ENCODE measurements around the gene VPS41. TPM values are rescaled to one million over a fixed set of nuclear protein-coding genes. Genes with fewer than 3 reads are reported as not detected.
"Not testable (repeated sequence)": the region's sequence is repeated elsewhere in the genome, so short reads cannot be mapped to it uniquely, and the experiment has no call there.

The VPS41 gene
- total RNA-seq, 1 donor from 2014 or later = 53.1 TPM

DNA sequence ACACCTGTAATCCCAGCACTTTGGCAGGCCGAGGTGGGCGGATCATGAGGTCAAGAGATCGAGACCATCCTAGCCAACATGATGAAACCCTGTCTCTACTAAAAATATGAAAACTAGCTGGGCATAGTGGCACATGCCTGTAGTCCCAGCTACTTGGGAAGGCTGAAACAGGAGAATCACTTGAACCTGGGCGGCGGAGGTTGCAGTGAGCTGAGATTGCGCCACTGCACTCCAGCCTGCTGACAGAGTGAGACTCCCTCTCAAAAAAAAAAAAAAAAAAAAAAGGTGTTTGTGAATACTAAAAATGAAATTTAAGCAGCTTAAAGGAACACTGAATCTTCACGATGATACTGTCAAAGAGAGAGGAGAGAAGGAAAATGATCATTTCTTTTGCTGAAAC is 54.0 kb downstream of the VPS41 start:
- DNase-seq = not testable (repeated sequence)

DNA sequence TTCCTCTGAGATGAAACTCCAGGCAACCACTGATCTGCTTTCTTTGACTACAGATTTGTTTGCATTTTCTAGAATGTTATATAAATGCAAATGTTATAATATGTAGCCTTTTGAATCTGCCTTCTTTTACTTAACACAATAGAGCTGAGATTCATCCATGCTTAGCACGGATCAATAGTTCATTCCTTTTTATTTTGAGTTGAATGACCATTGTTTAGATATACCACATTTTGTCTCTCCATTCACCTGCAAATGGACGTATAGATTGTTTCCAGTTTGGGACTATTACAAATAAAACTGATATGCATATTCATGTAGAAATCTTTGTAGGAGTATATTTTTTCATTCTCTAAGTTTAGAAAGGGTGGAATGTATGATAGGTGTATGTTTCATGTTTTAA is 57.7 kb downstream of the VPS41 start:
- no peak for DNase-seq

DNA sequence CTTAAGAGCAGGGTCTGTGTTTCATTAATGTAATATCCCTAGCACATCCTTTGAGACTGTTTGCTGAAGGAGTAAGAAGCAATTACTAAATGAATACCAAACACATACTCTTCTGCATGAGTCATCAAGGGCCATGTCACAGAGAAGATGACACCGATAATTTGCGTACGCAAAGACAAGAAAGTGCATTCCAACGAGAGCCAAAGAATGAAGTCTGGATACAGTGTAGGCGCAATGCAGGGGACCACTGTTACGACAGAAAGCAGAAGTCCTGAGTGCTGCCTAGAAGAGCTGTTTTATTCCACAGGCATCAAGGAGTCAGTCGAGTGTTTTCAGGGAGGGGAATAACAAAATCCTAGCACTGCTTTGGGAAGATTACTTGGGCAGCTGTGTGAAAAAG is 62.7 kb downstream of the VPS41 start:
- no peak for DNase-seq

GRCh38 chr7:38844952-38845563 is 63.9 kb downstream of the VPS41 start:
- no peak for DNase-seq

DNA sequence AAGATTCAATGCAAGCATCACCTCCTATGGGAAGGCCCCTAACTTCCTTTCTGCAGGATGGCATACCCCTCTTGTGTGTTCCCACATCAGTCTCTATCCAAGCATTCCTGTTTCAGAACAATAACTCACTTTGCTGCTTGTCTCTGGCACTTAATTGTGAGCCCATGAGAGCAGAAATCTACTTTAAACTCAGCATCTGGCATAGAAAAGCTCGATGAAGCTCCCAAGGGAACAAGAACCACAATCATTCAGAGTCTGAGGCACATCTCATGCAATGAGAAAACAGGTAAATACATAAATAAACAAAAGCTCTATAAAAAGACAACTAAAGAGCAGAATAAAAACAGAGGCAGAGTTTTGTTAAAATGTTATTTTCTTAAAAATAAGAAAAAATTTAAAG is 66.2 kb downstream of the VPS41 start:
- DNase-seq = no peak

DNA sequence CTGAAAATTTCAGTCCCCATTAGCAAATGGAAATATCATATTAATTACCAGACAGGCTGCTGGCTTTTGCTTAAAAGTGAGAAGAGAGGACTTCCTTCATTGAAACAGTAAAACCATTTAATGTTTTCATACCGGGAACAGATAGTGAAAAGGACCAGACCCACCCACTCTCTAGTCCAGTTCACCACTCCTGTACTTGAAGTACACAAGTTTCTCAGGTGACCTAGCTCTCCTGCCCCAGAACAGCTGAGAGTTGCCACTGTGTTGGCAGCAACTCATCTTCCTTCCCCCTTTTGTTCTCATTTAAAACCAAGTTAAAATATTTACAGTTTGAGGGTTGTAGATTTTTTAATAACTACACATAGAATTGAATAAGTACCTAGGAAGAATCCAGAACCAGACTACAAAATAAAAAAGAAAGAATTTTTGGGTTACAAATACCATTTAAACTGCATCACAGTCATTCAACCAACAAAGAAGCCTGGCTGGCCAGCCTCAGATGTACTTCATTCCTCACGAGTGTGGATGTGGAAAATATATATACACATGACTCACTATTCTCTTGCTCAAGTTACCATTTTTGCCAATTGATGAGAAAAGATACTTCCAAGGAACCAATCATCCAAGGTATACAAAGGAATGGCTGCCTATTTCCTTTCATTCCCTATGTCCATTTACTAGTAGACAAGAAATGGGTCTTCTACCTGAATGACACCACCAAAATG is 68.1 kb downstream of the VPS41 start:
- DNase-seq = peak; percentile 61

GRCh38 chr7:38839851-38840250 is 69.1 kb downstream of the VPS41 start:
- DNase-seq = no peak

GRCh38 chr7:38838725-38839385 is 70.1 kb downstream of the VPS41 start:
- DNase-seq = no peak

DNA sequence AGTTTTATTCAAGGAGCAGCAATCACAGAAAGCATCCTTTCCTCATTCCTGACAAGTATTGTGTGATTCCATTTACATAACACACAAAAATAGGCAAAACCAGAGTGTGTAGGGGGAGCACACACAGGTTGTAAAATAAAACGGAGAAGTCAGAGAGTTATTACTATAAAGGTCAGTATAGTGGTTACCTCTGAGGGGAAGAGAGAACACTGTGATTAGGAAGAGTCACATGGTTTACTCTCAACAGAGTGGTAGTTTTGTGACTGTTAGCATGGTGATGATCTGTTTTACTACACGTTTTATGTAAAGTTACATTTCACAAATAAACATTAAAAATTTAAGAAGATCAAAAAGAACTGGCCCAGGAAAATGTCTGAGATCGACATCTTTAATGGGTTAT is 74.6 kb downstream of the VPS41 start:
- no peak for DNase-seq

- no peak for DNase-seq
These were observed 75.7 kb downstream of the VPS41 start for GRCh38 chr7:38833329-38833728.

DNA sequence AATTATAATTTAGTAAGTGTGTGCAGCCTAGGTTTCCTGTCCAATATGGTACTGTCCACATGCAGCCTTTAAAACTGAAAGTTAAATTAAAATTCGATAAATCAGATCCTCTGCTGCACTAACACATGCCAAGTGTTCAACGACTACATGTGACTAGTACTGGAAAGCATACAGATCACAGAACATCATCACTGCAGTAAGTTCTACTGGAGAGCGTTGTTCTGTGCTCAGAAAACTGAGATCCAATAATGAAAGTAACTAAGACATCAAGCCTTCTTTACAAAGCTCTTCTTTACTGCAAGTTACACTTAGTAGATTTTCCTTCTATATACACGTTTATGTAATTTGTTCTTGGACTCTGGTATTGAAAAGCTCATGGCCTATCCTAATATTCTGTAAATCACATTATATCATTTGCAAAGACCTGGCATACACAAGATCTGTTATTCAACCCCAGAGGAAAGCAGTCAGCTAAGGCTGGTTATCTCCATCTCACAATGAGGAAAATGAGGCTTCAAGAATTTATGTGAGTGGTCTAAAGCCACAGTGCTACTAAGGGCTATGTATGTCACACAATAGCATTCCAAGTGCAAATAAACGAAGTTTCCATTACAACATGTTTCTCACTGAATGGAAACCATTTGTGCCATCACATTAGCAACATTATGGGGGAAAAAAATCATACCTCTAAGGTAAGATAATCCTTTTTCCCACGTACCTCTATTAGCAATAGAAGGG is 77.6 kb downstream of the VPS41 start:
- no peak for DNase-seq

DNA sequence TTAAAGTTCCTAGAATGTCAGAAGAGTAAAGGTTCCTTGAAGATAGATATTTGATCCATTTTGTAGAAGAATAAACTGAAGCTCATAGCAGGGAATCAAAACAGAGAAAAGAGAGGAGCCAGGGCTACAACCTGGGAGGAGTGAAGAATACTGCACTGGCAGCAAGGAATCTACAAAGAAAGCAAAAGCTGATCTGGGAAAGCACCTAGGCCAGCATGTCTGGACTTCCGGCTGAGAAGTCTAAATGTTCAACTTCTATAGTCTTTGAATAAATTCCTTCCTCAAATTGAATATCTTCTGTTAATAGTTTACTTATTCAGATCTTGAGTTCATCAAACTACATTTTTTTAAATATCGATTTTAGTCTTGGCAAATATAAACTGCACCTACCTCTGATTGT is 78.2 kb downstream of the VPS41 start:
- no peak for DNase-seq

DNA sequence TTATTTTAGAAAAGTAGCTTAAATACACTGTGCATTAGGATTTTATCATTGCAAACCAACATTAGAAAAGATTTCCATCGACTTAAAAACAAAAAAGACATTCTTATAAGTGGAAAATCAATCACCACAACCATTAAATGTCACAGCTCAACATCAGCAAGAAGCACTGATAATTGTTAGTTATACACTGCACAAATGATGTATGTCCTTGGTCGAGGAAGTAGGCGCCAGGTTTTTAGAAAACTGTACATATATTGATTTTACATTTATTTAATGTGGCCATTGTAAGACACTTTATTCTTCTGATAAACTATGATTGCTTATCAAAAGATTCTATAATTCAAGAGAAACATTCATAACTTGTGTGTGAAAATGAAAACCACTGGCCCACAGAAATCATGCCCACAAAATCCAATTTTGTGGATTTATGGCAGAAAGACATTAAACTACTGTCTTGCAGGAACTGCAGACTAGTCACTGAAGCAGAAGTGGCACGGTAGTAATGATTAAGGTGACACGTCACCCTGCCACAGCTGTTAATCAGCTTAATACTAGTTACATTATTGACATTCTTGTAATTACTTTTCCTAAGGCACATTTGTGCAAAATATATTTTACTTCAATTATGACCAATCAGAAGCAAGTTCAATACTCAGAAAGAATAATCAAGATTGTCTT is 79.4 kb downstream of the VPS41 start:
- DNase-seq = no peak

DNA sequence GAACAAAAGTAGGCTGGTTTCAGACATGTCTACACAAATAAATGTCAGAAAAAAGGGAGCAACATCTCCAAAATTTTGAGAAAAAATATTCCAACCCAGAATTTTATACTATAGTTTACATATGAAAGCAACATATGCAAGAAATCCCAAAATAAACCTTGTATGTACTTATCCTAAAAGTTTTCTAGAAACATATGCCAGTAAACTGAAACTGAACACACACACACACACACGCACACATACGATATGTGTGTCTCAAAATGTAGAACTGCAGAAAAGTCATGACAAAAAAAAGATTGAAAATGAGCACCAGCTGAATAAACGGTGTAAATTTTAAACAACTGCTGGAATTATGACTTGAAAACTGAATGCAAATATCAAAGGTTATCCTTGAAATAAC is 81.0 kb downstream of the VPS41 start:
- no peak for DNase-seq

DNA sequence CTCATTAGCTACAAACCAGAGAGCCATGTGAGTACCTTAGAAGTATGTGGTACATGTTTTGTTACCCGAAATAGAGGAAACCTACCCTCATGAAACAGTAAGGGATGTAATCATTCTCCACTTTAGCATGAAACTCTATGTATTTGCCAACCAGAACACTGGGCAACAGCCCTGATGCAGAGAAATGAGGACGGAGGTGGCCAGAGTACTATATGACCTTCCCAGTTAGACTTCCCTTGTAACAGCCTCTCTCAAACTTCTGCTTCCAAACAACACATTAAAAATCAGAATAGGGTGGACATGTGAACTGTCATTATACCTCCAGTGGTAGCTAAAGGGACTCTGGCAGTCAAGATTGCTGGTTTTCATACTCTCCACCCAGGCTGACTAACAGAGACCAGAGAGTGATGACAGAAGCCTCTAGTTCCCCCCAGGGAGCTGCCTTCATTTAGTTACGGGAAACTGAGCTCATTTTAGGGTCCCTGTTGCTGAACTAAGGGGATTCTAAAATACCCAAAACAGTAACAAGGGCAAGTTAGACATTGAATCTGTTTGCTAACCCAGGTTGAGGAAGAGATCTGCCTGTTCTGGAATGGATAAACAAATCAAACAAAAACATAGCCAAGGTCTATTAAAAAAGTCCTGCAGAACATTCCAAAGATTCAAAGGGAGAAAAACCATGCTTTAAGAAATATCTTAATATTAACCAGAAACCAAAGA is 83.1 kb downstream of the VPS41 start:
- peak; percentile 41 for DNase-seq

GRCh38 chr7:38824948-38825347 is 84.0 kb downstream of the VPS41 start:
- DNase-seq = no peak

DNA sequence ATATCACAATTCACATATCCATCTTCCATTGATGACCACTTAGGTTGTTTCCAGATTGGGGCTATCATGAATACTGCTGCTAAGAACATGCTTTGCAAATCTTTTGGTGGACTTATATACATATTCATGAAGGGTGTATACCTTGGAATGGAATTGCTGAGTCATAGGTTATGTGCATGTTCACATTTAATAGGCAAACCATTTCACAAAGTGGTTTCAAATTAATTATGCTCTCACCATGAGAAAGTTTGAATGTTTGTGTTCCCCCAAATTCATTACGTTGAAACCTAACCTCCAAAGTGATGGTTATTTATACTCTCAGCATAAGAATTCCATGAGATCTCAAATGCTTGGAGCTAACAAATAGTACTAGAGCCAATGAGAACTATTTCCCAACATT is 86.4 kb downstream of the VPS41 start:
- no peak for DNase-seq

DNA sequence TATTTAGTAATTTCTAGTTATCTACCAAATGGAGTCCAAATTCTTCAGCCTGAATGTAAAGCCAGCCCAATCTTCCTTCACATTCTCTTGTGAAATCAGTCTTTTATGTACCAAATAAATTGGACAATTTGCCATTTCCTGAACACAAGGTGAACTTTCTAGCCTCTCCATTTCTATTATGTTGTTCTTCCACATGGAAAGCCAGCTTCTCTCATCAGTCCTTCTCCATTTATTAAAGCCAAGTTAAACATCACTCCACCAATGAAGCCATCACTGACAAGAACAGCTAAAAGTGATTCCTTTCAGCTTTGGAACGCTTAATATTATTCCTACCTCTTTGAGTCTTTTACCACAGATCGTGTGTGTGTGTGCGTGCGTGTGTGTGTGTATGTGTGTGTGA is 88.4 kb downstream of the VPS41 start:
- no peak for DNase-seq

- no peak for DNase-seq
These were observed 89.5 kb downstream of the VPS41 start for GRCh38 chr7:38819463-38819862.

GRCh38 chr7:38817526-38817925 is 91.5 kb downstream of the VPS41 start:
- DNase-seq = no peak

GRCh38 chr7:38813768-38814167 is 95.2 kb downstream of the VPS41 start:
- no peak for DNase-seq

GRCh38 chr7:38806912-38807311 is 102.1 kb downstream of the VPS41 start:
- no peak for DNase-seq
